Stimulated activated CD8-positive, alpha-beta memory T cell treated with anti-CD3 and anti-CD28 coated beads, Interleukin-15, amount 100 ng/mL, for 48 hours (primary cell): ENCODE measurements around the gene PPA1.
"Not testable (repeated sequence)": the region's sequence is repeated elsewhere in the genome, so short reads cannot be mapped to it uniquely, and the experiment has no call there.

ENCODE experiments used
- DNase-seq, 2 donors: peaks; one replicate each; pipeline ENCODE4 v3.0.0-alpha.2; 2020; ENCODE audit warnings: low read depth in 2 of 2

PPA1 gene

DNA sequence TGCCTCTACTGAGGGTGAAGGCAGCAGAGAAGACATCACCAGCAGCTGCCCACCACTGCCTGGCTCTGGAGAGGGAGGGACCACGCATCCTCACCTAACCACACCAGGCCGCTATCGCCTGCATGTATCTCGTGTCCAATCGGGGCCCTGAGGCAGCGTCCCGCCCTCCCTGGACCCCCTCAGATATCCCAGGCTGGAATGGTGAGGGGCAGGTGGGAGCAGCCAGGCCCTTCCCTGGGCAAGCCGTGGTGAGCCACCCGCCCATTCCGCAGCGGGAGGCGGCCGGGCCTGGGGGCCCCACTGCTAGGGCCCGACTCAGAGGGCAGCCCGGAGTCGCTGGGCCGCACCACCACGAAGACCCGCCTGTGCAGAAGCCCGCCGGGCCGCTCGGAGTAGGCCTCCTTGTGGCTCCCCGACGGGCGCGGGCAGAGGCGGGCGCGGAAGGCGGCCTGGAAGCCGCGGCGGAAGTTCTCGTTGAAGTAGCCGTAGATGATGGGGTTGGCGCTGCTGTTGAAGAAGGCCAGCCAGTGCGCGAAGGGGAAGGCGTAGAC is 21.6 kb upstream of the PPA1 start:
- no peak for DNase-seq

DNA sequence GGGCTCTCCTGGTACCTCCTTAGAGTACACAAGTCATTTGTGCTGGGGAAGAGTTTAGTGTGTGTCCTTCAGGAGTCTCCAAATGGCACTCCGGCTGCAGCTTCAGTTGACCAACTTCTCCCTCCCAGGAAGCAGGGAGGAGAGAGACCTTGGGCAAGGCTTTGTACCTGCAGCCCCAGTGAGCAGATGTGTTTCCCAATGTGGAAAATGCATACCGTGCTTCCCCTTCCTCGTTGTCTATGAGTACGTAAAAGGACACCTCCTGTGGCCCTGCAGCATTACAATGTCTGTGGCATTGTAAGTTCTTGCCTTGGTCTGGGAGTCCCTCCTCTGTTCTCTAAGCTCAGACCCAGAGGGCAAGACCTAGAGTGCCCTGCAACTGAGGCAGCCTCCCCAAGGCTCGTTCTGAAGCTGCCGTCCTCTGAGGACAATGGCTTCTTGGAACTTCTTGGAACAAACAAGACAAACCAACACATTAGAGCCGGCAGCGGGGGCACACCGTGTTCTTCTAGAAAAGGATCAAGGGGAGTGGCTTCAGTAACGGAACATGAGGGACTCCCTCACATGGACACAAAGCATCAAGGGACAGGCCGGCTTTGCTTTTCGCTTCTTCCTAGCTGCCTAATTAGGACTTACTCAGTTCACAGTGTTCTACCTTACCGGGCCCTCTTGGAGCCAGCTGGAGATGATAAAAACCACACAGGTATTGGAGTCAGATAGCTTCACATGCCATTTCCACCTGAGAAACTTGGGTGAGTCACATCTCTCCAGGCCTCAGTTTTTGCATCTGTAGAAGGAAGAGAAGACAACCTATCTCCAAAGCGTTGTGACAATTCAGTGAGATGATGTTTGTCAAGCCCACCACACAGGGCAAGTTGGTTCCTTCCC is 20.9 kb upstream of the PPA1 start:
- DNase-seq = no peak

DNA sequence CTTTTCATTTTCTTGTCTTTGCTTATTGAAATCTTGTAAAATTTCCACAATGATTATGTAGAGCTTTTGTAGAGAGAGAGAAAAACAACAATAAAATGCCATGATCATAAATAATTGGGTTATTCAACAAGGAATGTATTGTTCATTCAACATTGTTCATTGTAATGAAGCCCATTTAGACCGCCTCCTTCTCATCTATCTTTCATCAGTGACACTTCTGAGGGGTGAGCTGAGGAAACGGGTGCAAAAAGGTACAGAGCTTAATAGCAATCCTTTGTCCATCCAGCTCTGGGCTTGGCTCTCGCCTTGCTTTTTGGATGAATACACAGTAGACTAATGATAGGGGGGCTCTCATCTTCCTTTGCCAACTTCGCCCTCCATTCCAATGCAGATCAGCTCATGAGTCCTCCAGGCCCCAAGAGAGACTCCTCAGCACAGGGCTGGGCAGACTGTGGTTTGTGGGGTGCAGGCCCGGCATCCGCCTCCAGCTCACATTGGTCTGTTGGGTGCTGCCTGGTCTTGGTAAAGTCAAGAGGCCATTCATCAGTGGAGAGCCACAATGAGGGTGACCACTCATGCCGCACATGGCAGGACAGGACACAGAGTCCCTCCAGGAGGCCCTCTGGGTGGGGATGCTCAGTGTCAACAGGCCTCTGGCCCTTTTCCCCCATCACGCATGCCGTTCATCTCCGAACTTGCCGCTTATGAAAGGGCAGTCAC is 17.9 kb upstream of the PPA1 start:
- no peak for DNase-seq

DNA sequence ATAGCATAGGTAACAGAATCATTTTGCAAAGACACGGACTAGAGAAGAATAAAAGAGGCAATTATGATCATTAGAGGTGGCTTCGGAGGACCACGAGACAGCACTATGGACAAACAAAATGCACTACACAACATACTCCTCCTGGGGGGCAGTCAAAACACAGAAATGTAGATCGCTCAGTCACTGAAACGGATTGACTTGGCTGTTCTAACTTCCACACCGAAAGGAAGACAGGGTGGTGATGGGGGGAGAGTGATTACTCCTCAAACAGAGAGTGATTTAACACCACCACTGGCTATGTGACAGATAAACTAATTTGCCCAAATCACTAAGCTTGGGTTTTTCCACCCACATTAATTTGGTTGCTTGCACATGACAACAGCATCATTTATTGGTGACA is 14.1 kb upstream of the PPA1 start:
- no peak for DNase-seq

DNA sequence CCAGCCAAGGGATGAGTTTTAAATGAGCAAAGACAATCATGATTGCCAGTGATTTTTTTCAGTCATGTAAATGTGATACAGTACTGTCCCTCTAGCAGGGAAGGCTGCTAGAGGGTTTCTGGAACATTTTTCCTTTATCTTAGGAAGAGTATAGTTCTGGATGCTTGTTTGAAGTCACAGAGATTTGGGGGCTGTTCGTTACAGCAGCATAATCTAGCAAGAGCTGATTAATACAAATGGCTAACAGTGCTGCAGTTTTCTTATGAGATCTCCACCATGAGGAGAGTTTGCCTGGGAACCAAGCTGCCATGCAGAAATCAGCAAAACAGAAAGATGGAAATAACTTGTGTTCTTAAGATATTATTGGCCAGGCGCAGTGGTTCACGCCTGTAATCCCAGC is 7.9 kb upstream of the PPA1 start:
- no peak for DNase-seq

DNA sequence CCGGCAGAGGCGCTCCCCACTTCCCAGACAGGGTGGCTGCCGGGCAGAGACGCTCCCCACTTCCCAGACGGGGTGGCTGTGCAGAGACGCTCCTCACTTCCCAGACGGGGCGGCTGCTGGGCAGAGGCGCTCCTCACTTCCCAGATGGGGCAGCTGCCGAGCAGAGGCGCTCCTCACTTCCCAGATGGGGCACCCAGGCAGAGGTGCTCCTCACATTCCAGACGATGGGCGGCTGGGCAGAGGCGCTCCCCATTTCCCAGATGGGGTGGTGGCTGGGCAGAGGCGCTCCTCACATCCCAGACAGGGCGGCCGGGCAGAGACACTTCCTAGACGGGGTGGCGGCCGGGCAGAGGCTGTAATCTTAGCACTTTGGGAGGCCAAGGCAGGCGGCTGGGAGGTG is 6.8 kb upstream of the PPA1 start:
- not testable (repeated sequence) for DNase-seq

DNA sequence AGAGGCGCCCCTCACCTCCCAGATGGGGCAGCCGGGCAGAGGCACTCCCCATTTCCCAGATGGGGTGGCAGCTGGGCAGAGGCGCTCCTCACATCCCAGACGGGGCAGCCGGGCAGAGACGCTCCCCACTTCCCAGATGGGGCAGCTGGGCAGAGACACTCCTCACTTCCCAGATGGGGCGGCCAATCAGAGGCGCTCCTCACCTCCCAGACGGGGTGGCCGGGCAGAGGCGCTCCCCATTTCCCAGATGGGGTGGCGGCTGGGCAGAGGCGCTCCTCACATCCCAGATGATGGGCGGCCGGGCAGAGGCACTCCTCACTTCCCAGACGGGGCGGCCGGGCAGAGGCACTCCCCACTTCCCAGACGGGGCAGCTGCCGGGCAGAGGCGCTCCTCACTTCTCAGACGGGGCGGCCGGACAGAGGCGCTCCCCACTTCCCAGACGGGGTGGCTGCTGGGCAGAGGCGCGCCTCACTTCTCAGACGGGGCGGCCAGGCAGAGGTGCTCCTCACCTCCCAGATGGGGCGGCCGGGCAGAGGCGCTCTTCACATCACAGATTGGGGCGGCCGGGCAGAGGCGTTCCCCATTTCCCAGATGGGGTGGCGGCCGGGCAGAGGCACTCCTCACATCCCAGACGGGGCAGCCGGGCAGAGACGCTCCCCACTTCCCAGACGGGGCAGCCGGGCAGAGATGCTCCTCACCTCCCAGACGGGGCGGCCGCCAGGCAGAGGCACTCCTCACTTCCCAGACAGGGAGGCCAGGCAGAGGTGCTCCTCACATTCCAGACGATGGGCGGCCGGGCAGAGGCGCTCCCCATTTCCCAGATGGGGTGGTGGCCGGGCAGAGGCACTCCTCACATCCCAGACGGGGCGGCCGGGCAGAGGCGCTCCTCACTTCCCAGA is 6.1 kb upstream of the PPA1 start:
- DNase-seq = not testable (repeated sequence)

DNA sequence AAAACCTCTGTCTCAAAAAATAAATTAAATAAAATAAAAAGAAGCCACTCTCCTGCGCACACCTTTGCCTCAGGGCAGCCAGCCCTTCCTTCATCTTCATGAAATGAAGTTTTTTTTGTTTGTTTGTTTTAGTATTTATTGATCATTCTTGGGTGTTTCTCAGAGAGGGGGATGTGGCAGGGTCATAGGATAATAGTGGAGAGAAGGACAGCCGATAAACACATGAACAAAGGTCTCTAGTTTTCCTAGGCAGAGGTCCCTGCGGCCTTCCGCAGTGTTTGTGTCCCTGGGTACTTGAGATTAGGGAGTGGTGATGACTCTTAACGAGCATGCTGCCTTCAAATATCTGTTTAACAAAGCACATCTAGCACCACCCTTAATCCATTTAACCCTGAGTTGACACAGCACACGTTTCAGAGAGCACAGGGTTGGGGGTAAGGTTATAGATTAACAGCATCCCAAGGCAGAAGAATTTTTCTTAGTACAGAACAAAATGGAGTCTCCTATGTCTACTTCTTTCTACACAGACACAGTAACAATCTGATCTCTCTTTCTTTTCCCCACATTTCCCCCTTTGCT is 4.8 kb upstream of the PPA1 start:
- not testable (repeated sequence) for DNase-seq

DNA sequence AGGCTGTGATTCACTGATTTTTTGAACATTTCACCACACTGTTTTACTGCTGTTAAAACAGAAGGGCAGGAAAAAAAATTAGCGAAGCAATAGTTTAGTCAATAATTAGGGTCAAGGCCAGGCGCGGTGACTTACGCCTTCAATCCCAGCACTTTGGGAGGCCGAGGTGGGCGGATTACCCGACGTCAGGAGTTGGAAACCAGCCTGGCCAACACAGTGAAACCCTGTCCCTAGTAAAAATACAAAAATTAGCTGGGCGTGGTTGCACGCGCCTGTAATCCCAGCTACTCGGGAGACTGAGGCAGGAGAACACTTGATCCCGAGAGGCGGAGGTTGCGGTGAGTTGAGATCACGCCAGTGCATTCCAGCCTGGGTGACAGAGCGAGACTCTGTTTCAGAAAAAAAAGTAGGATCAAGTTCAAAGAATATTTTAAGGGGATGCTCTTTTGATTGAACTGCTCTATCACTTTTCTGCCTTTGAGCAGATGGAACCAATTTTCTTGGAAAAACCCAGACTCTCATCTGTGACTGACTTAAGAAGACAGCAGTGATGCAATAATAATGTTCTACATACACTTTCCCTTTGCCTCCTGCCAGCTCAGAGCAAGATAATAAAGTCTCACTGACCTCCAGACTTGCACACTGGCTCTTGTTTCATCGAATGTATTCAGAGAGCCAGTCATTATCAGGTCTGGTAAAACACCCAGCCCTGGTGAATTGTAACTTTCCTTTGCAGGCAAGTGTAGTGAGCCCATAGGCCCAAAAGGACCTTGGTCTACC is 1.6 kb upstream of the PPA1 start:
- no peak for DNase-seq

DNA sequence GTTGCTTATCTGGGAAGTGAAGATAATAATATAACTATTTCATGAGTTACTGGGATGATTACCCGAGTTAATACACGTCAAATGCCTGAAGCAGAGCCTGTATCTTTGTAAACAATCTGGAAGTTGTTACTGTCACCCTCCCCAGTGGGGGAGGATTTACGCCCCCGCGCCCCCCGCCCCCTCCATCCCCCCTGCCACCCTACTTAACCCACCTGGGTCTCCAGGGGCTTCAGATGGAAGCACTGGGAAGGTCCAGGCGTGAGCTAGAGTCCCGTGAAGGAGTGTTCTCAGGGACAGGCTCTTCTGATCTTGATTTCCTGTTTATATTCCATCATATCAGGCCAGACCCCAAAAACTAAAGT is 691 bp upstream of the PPA1 start:
- DNase-seq = no peak

DNA sequence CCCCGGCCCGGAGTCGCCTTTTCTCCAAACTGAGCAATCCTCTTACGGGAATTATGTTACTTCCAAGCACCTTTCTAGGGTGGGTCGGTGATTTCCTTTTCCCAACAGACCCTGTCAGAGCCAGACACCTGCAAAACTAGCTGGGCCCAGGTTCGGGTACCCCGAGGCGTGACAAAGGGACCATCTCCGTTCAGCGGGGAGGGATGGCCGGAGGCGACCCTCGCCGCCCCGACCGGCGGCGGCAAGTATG is 445 bp downstream of the PPA1 start:
- no peak for DNase-seq

DNA sequence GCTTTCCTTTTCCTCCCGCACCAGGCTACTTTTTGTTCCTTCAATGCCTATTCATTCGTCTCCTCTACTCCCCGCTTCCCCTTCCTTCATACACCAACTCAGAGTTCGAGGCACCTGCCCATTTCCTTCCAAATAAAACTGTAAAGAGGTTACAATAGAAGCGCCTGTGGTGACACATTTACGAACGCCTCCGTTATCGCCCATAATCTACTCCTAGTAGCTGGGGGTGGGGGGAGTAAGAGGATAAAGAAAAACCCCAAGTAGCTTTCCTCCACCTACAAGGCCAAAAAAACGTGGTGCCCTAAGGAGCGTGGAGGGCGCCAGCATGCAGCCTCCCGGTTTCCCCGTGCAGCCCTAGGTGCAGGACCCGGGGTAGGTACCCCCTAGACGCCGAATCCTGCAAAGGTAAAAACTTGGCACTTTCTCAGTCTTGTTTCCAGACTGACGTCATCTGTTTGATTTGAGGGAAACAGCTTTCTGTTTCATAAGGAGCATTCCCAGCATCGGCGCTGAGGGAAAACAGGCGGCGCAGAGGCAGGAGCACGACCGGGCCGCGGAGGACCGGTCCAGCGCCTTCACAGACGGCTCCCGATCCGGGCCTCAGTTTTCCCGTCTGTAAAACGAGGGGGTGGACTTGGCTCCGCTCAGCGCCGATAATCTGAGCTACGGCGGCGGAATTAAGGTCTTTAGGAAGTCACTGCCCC is 922 bp downstream of the PPA1 start:
- DNase-seq = peak in 1 of 2 donors; percentile 37

DNA sequence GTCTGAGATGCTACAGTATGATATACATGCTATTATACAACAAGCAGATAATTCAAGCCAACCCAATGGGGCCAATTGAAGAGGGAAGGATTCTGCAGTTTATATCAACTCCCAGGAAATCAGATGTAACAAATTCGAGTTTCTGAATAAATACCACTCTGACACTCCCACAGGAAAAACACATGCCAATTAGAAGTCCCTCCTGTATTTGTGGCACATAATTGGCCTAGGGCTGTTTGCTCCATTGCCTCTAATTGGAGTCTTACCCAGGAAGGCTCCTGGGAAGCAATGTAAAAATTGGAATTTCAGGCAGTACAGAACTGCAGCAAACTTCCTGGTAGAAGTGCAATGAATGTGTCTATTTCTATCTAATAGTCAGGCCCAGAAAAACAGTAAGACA is 4.7 kb downstream of the PPA1 start:
- no peak for DNase-seq

DNA sequence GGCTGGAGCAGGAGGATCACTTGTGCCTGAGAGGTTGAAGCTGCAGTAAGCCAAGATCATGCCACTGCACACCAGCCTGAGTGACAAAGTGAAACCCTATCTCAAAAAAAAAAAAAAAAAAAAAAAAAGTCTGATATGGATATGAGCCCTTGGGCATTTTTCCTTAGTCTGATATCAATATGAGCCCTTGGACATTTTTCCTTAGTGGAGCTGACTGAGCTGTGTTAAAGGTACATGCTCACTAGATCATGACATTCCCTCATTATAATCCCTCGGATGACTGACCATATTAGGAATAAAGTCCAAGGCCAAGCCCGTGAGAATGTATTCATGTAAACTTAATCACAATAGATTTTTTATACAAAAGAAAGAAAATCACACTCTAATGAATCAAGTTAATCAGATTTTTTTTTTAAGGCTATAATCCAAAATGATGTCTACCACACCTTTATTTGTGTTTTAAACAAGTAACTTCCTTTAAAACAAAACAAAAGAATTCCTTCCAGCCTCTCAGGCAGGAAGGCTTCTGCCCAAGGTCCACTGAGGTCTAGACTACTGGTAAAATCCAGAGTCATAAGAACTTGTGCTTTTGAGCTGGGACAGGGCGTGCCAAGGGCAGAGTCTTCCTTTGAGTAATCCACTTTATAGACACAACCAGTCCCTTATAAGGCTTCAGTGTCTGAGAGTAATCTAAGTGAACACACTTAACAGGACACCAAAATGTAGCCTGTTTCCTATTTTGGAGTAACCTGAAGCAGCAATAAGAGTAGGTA is 5.5 kb downstream of the PPA1 start:
- DNase-seq = no peak

DNA sequence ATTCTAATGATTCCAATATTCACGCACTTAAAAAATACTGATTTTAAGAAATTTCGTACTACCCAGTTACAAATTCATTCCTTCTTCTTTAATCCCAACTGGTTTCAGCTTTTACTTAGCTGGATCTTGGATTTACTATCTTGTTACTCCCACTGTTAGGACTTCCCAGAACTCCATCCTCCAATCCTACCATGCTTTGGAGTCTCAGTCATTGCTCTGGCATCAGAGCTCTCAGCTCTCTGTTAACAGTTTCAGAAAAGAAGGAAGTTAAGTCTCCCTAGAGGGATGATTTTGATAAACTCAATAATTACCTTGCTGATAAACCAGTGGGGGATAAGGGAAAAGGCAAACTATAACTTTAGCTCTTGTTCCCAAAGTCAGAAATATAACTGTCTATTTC is 9.5 kb downstream of the PPA1 start:
- no peak for DNase-seq

DNA sequence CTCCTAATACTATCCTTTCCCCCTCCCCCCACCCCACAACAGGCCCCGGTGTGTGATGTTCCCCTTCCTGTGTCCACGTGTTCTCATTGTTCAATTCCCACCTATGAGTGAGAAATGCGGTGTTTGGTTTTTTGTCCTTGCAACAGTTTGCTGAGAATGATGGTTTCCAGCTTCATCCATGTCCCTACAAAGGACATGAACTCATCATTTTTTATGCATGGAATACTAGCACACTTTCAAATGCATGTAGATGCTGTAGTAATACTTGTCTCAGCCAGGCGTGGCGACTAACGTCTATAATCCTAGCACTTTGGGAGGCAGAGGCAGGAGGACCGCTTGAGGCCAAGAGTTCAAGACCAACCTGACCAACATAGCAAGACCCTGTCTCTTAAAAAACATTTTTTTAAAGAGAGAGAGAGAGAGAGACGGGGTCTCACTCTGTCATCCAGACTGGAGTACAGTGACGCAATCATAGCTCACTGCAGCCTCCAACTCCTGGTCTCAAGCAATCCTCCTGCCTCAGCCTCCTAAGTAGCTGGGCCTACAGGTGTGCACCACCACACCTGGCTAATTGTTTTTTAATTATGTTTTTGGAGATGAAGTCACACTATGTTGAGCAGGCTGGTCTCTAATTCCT is 10.3 kb downstream of the PPA1 start:
- not testable (repeated sequence) for DNase-seq

DNA sequence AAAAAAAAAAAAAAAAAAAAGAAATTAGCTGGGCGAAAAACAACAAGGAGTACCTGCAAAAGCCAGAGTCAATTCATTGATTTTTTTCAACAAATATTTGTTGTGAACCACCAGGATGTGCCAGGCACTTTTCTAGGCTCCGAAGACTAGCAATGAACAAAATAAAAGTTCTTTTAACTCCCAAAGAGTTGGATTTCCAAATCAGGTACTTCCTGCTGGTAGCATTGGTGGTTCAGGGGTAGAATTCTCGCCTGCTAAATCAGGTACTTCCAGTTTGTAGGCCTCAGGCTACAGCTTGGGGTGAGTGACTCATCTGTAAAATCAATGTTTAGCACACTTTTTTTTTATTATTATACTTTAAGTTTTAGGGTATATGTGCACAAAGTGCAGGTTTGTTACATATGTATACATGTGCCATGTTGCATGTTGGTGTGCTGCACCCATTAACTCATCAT is 10.9 kb downstream of the PPA1 start:
- no peak for DNase-seq

DNA sequence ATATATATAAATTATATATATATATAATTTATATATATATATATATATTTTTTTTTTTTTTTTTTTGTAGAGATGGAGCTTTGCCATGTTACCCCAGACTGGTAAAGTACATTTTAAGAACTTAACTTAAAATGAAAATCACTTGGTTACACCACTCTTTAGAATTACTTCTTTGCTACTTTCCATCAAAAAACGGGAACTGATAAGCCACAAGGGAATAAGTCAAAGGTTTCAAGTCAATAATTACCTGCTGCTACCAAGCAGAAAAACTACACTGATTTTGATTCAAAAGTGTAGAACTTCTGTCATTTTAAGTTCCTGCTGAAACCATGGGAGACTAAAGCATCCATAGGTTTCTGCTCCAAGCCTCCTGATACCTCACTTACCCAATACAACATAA is 12.2 kb downstream of the PPA1 start:
- DNase-seq = no peak

DNA sequence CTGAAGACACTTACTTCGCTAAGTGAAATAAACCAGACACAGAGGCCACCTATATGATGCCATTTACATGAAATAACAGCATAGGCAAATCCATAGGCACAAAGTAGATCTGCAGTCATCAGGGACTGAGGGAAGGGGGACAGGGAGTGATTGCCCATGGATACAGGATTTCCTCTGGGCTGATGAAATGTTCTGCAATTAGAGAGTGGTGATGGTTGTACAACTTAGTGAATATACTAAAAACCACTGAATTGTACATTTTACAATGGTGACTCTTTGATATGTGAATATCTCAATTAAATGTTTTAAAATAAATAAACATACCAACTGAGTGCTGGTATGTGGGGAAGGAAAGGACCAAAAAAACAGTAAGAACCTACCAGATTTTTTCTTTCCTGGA is 20.4 kb downstream of the PPA1 start:
- no peak for DNase-seq
